KOPT-K1 (cell line): Measurements from ENCODE around the gene COMMD4.
A peak's percentile ranks its signal among the peaks of the same experiment; 100 is the strongest.
"Not testable (repeated sequence)": the region's sequence is repeated elsewhere in the genome, so short reads cannot be mapped to it uniquely, and the experiment has no call there.

ENCODE experiments used
- H3K27ac ChIP-seq: fragments of 200-600 bp; sonication (generic); 2 replicates; pipeline ENCODE4 v1.5.1; 2016; ENCODE audit warnings: antibody characterized with exemption, mild to moderate bottlenecking, low read depth, low read length; ENCODE audit not compliant: poor library complexity, severe bottlenecking
- H3K36me3 ChIP-seq: fragments of 200-600 bp; sonication (generic); 2 replicates; pipeline ENCODE4 v1.5.1; 2017; ENCODE audit warnings: antibody characterized with exemption, mild to moderate bottlenecking, low read length, moderate library complexity; ENCODE audit not compliant: insufficient read depth
- H3K9me3 ChIP-seq: fragments of 200-600 bp; sonication (generic); 2 replicates; pipeline ENCODE4 v1.5.1; 2017; ENCODE audit warnings: antibody characterized with exemption, low read length, mild to moderate bottlenecking; ENCODE audit not compliant: insufficient read depth, poor library complexity, severe bottlenecking

COMMD4 gene

DNA sequence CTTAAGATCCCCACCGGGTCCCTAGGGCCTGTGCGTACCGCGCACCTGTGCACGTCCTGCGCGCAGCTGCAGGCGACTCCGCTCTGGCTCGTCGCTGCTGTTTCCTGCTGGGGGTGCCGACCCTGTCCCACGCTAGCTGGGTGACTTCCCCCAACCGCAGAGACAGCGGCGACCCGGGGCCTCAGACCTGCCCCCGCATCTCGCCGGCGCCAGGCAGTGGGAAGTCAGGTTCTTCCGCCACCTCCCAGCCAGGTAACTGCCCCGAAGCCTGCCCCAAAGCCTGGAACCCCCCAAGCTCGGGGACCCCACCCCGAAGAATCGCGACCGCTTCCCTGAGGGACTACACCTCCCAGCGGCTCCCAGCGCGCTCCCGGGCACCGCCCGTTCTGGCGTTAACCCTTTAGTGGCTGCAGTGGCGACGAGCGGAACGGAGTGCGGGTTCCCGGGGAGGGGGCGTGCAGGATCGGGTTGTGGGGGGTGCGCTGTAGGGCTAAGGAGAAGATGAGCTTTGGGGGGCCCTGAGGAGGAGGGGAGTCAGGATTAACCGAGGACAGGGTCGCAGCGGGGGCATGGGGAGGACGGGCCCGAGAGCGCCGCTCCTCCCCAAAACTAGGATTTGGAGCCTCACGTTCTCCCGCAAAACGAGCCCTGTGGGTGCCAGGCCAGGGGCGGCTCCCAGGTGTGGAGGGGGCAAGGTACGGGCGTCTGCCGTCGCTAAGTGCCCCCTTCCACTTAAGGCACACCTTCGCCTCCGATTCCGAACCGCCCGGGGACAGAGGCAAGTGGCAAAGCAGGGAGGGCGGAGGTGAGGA lies 11.6 kb downstream of the COMMD4 start:
- Histone ChIP-seq H3K9me3 (peaks cover 27% of the 10 kb centered on the region), H3K36me3 (no peaks in the 10 kb centered on the region), H3K27ac (peak overlapping the region; percentile 24)

DNA sequence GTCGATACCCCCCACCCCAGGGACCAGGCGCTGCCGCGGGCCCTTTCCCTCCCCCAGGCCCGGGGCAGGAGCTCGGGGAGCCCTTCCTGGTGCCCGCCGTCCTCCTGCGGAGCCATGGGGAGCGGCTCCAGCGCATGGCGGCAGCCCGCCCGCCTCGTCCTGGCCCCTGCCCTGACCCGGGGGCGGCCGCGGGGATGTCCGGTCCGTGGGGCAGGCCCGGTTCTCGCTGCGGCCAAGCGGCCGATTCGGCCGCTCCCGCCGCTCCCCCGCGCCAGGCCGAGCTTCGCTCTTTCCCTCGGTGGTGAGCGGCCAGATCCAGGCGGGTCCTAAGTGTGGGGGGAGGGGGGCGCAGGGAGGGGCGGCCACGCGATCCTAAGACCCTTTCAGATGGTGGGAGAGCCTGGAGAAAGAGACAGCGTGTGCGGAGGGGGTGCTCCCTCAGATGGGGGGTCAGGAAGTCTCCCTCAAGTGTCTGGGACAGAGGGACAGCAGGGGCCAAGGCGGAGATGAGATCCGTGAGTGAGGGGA lies 12.2 kb downstream of the COMMD4 start:
- H3K27ac ChIP-seq: no peak overlapping the region

DNA sequence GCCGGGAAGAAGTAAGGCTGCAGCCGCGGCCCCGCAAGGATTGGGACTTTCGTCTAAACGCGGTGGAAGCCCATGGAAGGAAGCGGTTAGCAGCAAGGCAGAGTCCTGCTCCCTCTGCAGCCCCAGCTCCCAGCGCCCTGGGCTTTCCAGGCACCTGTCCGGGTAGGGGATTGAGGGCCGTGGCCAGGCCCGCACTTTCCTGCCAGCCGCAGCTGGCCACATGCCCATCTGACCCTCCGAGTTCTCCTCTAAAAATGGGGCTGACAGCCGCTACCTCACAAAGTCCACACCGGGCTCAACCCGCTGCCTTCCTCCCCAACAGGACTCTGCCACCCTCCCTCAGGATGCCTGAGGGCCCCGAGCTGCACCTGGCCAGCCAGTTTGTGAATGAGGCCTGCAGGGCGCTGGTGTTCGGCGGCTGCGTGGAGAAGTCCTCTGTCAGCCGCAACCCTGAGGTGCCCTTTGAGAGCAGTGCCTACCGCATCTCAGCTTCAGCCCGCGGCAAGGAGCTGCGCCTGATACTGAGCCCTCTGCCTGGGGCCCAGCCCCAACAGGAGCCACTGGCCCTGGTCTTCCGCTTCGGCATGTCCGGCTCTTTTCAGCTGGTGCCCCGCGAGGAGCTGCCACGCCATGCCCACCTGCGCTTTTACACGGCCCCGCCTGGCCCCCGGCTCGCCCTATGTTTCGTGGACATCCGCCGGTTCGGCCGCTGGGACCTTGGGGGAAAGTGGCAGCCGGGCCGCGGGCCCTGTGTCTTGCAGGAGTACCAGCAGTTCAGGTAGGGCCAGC lies 12.9 kb downstream of the COMMD4 start:
- H3K9me3 ChIP-seq: peaks cover 27% of the 10 kb centered on the region
- no peak overlapping the region for H3K27ac ChIP-seq
- H3K36me3 ChIP-seq: no peaks in the 10 kb centered on the region

More for the DNA sequence above, 12.2 kb downstream of the COMMD4 start:
- Histone ChIP-seq H3K9me3 (peaks cover 27% of the 10 kb centered on the region), H3K36me3 (no peaks in the 10 kb centered on the region)

DNA sequence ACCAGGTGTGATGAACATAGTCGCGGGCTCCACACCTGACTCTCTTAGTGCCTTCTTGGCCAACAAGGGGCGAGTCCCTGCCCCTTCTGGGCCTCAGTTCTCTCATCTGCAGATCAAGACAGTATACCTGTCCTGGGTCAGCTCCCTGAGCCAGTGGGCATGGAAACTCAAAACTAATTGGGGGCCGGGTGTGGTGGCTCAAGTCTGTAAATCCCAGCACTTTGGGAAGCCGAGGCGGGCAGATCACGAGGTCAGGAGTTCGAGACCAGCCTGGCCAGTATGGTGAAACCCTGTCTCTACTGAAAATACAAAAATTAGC lies 13.4 kb downstream of the COMMD4 start:
- not testable (repeated sequence) for H3K27ac ChIP-seq, H3K36me3 ChIP-seq
- peaks cover 27% of the 10 kb centered on the region for H3K9me3 ChIP-seq

DNA sequence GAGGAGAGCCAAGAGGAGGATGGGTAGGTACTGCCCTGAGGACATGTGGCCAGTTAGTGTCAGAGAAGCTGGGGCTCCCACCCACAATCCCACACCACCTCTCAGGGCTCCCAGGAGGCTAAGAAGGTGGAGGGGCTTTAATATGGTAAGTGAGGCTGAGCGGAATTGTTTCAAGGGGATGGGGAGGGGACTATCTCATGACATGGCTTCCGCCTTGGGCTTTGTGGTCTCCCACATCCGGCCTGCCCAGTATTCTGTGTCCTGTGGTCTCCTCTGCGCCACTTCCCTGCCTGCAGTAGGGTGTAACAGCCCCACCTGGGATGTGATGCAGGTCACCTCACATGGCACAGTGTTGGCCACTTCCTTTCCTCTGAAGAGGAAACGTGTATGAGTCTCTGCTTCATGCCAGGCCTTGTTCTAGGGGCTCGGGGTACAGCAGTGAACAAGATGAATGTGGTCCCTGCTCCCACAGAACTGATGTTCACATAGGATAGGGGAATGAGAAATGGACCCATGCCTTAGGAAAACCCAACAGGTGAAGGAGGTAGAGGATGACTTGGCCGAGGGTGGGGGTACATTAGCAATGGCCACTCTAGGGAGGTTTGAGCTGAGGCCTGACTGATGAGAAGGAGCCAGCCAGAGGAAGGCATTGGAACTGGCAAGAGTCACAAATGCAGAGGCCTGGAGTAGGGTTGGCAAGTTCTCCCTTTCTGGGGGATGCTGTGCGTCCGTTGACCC lies 14.2 kb downstream of the COMMD4 start:
- H3K9me3 ChIP-seq: peaks cover 27% of the 10 kb centered on the region
- H3K27ac ChIP-seq: no peak overlapping the region

DNA sequence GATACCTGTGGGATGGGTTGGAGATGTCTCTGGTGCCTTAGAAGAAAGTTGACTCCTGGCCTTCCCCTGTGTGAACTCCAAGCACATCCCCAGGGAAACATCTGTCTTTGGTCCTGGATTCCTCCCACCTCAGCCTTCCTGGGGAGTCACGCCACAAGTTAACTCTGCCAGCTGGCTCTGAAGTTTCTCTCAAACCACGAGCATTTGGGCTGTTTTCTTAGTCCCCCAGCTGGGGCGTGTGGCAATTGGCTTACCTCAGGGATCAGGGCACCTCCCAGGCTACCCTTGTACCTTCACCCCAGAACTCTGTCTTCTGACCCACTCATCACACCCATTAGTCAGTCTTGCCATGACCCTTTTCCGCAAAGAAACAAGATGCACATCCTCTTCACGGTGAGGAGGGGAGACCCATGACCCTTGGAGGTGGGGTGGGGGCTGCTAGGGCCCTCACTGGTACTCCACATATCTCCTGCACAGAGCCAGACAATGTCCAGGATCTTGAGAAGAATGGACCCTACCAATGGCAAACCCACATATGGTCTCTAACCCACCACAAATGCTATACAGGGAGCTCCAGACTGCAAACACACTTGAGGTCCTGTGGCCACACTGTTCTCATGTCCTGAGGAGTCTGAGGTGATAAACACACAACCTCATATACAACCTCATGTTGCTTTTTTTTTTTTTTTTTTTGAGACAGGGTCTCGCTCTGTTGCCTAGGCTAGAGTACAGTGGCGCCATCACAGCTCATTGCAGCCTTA lies 14.9 kb downstream of the COMMD4 start:
- H3K36me3 ChIP-seq: peaks cover 5% of the 10 kb centered on the region; the same call in 1 of the 2 replicates

More for the DNA sequence above, 14.2 kb downstream of the COMMD4 start:
- peaks cover 3% of the 10 kb centered on the region; the same call in 1 of the 2 replicates for H3K36me3 ChIP-seq

DNA sequence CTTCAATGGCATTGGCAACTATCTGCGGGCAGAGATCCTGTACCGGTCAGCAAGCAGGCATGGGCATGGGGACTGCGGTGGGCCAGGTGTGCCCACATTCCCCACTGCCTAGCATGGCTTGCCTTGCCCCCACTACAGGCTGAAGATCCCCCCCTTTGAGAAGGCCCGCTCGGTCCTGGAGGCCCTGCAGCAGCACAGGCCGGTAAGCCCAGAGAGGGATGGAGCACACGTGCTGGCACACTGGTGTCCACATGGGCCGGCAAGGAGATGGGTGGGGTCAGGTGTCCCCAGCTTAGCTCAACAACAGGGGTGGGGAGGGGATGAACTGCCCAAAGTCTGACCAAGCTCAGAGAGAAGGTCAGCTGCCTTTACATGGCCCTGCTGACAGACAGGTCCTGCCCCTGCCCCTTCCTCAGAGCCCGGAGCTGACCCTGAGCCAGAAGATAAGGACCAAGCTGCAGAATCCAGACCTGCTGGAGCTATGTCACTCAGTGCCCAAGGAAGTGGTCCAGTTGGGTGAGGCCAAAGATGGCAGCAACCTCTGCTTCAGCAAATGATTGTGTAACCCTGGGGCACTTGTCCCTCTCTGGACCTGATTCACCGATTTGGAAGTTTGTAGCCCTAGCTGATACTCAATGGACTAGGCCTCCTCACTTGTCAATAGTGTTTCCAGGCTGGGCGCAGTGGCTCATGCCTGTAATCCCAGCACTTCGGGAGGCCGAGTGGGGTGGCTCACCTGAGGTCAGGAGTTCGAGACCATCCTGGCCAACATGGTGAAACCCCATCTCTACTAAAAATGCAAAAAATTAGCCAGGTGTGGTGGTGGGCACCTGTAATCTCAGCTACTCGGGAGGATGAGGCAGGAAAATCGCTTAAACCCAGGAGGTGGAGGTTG lies 16.6 kb downstream of the COMMD4 start:
- Histone ChIP-seq H3K9me3 (peaks cover 27% of the 10 kb centered on the region), H3K27ac (no peak overlapping the region), H3K36me3 (peaks cover 13% of the 10 kb centered on the region; the same call in 1 of the 2 replicates)

More for the DNA sequence above, 14.9 kb downstream of the COMMD4 start:
- Histone ChIP-seq H3K9me3 (peaks cover 27% of the 10 kb centered on the region), H3K27ac (no peak overlapping the region)

DNA sequence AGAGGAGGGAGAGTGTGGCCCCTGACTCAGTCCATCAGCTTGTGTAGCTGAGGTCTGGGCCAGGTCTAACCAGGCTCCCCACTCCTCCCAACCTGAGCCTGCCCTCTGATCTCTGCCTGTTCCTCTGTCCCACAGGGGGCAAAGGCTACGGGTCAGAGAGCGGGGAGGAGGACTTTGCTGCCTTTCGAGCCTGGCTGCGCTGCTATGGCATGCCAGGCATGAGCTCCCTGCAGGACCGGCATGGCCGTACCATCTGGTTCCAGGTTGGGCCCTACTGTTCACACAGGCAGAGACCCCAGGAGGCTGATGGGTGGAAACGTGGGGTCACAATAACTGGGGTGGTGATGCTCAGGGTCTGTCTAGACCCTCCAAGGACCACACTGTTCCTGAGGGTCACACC lies 17.7 kb downstream of the COMMD4 start:
- Histone ChIP-seq H3K27ac (no peak overlapping the region), H3K9me3 (peaks cover 18% of the 10 kb centered on the region), H3K36me3 (peaks cover 21% of the 10 kb centered on the region; the same call in 1 of the 2 replicates)

DNA sequence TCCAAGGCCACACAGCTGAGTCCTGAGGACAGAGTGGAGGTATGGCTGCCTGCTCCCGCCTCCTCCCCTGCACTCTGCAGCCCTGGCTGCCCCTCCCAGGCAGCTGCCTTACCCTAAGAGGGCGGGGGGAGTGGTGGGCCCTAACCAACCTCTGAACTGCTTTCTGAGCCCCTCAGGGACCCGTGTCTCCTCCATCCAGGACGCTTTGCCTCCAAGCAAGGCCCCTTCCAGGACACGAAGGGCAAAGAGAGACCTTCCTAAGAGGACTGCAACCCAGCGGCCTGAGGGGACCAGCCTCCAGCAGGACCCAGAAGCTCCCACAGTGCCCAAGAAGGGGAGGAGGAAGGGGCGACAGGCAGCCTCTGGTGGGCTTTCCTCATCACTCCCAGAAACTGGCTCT lies 18.6 kb downstream of the COMMD4 start:
- no peak overlapping the region for H3K27ac ChIP-seq
- peaks cover 29% of the 10 kb centered on the region; the same call in 1 of the 2 replicates for H3K36me3 ChIP-seq

DNA sequence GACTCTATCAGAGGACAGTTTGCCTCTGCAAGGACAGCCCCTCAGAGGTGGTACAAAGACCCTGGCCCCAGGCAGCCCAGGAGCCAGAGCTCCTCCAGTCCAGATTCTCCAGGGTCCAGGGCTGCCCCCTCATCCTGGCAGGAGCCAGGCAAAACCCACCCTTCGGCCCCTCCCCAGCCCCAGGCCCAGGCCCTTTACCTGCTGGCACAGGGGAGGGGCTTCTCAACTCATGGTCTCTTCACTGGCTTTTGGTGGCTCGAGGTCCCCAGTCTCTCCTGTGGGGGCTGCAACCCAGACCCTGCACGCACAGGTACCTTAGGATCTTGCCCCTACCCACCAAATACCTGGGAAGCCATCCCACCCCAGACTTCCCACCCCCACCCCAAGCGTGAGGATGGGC lies 19.5 kb downstream of the COMMD4 start:
- Histone ChIP-seq H3K36me3 (peaks cover 35% of the 10 kb centered on the region; the same call in 1 of the 2 replicates), H3K27ac (no peak overlapping the region), H3K9me3 (peaks cover under 1% of the 10 kb centered on the region)

More for the DNA sequence above, 18.6 kb downstream of the COMMD4 start:
- peaks cover 10% of the 10 kb centered on the region for H3K9me3 ChIP-seq

DNA sequence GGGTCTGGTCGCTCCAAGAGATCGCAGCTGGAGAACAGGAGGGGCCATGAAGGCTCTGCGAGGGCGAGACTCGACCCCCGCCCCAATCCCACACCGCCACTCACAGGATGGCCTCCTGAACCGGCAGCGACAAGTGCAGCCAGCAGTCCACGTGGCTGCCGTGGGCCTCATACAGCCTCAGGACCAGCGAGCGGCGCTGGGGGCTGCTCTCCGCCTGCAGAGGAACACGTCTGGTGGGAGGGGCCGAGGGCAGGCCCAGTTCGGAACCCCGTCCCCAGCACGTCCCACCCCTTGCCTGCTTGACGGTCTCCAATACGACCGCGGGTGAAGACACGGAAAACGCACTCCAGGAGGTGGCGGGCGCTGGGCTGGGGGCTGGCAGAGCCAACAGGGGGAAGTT lies 20.1 kb downstream of the COMMD4 start:
- Histone ChIP-seq H3K27ac (no peak overlapping the region), H3K36me3 (peaks cover 35% of the 10 kb centered on the region; the same call in 1 of the 2 replicates), H3K9me3 (no peaks in the 10 kb centered on the region)

DNA sequence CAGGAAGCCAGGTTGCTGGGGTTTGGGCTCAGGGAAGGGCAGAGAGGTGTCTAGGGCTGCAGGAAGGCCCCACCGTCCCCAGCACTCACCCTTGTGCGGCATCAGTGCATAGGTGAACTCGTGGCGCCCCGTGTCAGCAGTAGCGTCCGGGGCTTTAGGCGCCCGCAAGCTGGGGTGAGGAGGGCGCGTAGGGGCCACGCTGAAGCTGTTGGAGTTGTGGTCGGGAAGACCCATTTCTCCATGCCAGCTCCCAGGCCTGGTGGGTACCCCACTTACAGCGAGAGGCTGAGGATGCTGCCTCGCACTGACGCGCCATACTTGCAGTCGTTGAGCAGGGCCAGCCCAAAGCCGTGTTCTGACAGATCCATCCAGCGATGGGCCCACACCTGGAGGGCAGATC lies 20.7 kb downstream of the COMMD4 start:
- Histone ChIP-seq H3K9me3 (no peaks in the 10 kb centered on the region), H3K27ac (no peak overlapping the region), H3K36me3 (peaks cover 40% of the 10 kb centered on the region; the same call in 1 of the 2 replicates)

DNA sequence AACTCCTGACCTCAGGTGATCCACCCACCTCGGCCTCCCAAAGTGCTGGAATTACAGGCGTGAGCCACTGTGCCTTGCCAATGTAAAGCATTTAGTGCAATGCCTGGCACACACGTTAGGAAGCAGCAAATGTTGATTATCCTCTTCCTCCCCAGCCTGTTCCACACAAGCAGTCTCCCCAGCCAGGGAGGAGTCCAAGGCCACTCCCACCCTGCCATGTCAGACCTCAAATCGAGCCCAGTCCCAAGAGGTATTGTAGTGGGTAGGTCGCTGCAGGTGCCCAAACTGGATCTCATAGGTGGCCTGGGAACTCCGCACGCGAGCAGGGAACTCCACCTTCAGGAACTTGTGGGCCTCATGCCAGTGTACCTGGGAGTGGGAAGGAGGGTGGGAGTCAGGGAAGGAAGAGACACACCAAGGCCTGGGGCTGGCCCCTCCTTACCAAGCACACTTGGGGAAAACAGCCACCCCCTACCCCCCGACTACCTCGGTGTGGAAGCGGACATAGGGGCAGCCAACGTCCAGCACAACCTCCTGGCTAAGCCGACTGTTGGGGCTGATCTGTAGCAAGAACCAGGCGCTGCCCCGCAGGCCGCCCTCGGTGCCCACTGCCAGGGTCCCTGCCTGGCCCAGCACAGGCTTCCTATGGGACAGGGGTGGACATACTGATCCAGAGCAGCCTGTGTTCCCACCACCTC lies 22.3 kb downstream of the COMMD4 start:
- Histone ChIP-seq H3K36me3 (peaks cover 50% of the 10 kb centered on the region; the same call in 1 of the 2 replicates), H3K27ac (no peak overlapping the region), H3K9me3 (no peaks in the 10 kb centered on the region)
